Midbrain (tissue), 1 donor: ENCODE measurements around the gene PLGRKT.
A peak's percentile ranks its signal among the peaks of the same experiment; 100 is the strongest.
"Not testable (repeated sequence)": the region's sequence is repeated elsewhere in the genome, so short reads cannot be mapped to it uniquely, and the experiment has no call there.

Experiments
- DNase-seq: peaks from one replicate; lab custom pipeline; 2025; lab: John Stamatoyannopoulos, UW

The PLGRKT gene

GRCh38 chr9:5437254-5438216 lies at the start of gene PLGRKT:
Gene PLGRKT (minus strand): TSS chr9:5437925. CDS start chr9:5431977, 5,948 bp downstream.
- peak; percentile 97 for DNase-seq

- no peak for DNase-seq
Observed at GRCh38 chr9:5486988-5487387, 49.3 kb upstream of the PLGRKT start.

GRCh38 chr9:5485378-5486085 lies 47.8 kb upstream of the PLGRKT start:
- DNase-seq = no peak

GRCh38 chr9:5483306-5483705 lies 45.6 kb upstream of the PLGRKT start:
- no peak for DNase-seq

GRCh38 chr9:5482194-5482593 lies 44.5 kb upstream of the PLGRKT start:
- no peak for DNase-seq

- no peak for DNase-seq
Observed at GRCh38 chr9:5481322-5482040, 43.8 kb upstream of the PLGRKT start.

- no peak for DNase-seq
Observed at GRCh38 chr9:5480919-5481318, 43.2 kb upstream of the PLGRKT start.

GRCh38 chr9:5479994-5480694 lies 42.4 kb upstream of the PLGRKT start:
- DNase-seq = no peak

- no peak for DNase-seq
Observed at GRCh38 chr9:5478206-5478605, 40.5 kb upstream of the PLGRKT start.

GRCh38 chr9:5475611-5476010 lies 37.9 kb upstream of the PLGRKT start:
- not testable (repeated sequence) for DNase-seq

GRCh38 chr9:5470816-5471215 lies 33.1 kb upstream of the PLGRKT start:
- no peak for DNase-seq

- DNase-seq = no peak
Observed at GRCh38 chr9:5470122-5470521, 32.4 kb upstream of the PLGRKT start.

GRCh38 chr9:5468850-5469249 lies 31.1 kb upstream of the PLGRKT start:
- no peak for DNase-seq

- no peak for DNase-seq
Observed at GRCh38 chr9:5466766-5467165, 29.0 kb upstream of the PLGRKT start.

- no peak for DNase-seq
Observed at GRCh38 chr9:5466005-5466404, 28.3 kb upstream of the PLGRKT start.

GRCh38 chr9:5464831-5465330 lies 27.2 kb upstream of the PLGRKT start:
- not testable (repeated sequence) for DNase-seq

GRCh38 chr9:5460157-5460556 lies 22.4 kb upstream of the PLGRKT start:
- DNase-seq = no peak

- no peak for DNase-seq
Observed at GRCh38 chr9:5459289-5459829, 21.6 kb upstream of the PLGRKT start.

- no peak for DNase-seq
Observed at GRCh38 chr9:5455181-5455580, 17.5 kb upstream of the PLGRKT start.

GRCh38 chr9:5453673-5454072 lies 15.9 kb upstream of the PLGRKT start:
- no peak for DNase-seq

- DNase-seq = no peak
Observed at GRCh38 chr9:5453004-5453403, 15.3 kb upstream of the PLGRKT start.
